WERI-Rb-1 (cell line): Measurements from ENCODE around the gene SLC7A14.

Experiments used
- DNase-seq: peaks from one replicate; pipeline ENCODE4 v3.0.0-alpha.2; 2020
- H3K27ac ChIP-seq: fragments of 250-450 bp; sonication (Bioruptor Pico); 2 replicates; pipeline ENCODE4 v1.5.1; 2020; ENCODE audit warnings: mild to moderate bottlenecking, moderate library complexity
- H3K27me3 ChIP-seq: fragments of 250-450 bp; sonication (Bioruptor Pico); 2 replicates; pipeline ENCODE4 v1.5.1; 2021; ENCODE audit warnings: mild to moderate bottlenecking, low read depth, moderate library complexity; ENCODE audit not compliant: insufficient read depth, severe bottlenecking
- H3K36me3 ChIP-seq: fragments of 250-450 bp; sonication (Bioruptor Pico); 2 replicates; pipeline ENCODE4 v1.5.1; 2020; ENCODE audit warnings: mild to moderate bottlenecking, moderate library complexity
- H3K4me3 ChIP-seq: 2 replicates; pipeline ENCODE4 v1.5.1; 2011; ENCODE audit warnings: low read depth, mild to moderate bottlenecking, control low read depth, low read length
- H3K9me3 ChIP-seq: fragments of 250-450 bp; sonication (Bioruptor Pico); 2 replicates; pipeline ENCODE4 v1.5.1; 2021; ENCODE audit warnings: mild to moderate bottlenecking, moderate library complexity; ENCODE audit not compliant: severe bottlenecking
- CTCF ChIP-seq: IDR thresholded peaks from 2 replicates; pipeline ENCODE4 v1.5.1; 2011; ENCODE audit warnings: low read depth, mild to moderate bottlenecking, control low read depth, inconsistent platforms, low read length

Gene SLC7A14

GRCh38 chr3:170513642-170514041 is 72.2 kb downstream of the SLC7A14 start:
- no peaks in the 10 kb centered on the region for H3K9me3 ChIP-seq
- DNase-seq, result no peak
- H3K27me3 ChIP-seq, result no peaks in the 10 kb centered on the region
- H3K36me3 ChIP-seq, result no peaks in the 10 kb centered on the region
- TF ChIP-seq CTCF, result no peak
- no peak overlapping the region for H3K4me3 ChIP-seq
- no peak overlapping the region for H3K27ac ChIP-seq

- no peak for DNase-seq
Observed at GRCh38 chr3:170511371-170511770, 74.5 kb downstream of the SLC7A14 start.

DNA sequence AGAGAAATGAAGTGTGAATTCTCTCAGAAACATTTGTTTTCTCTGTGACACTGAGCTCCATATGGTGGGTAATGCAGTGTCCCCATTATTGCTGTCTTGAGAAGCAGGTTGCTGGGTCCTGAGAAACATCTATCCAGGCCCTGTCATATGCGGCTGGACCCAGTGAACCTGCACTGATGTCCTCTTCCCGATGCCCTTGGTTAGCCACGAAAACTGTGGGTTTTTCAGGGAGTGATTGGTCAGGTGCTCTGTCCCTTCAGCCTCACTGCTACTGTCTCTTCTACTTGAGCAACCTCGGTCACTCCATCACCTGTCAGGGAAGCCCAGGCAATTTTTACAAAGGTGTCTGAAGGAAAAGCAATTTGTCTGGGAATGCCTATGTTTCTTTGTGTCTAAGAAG is 77.0 kb downstream of the SLC7A14 start:
- H3K27me3 ChIP-seq, result no peaks in the 10 kb centered on the region
- DNase-seq, result no peak
- no peaks in the 10 kb centered on the region for H3K36me3 ChIP-seq
- no peak overlapping the region for H3K4me3 ChIP-seq
- no peak for TF ChIP-seq CTCF
- H3K27ac ChIP-seq, result no peak overlapping the region
- H3K9me3 ChIP-seq, result no peaks in the 10 kb centered on the region

More at GRCh38 chr3:170511371-170511770, 74.5 kb downstream of the SLC7A14 start:
- no peaks in the 10 kb centered on the region for H3K9me3 ChIP-seq
- no peaks in the 10 kb centered on the region for H3K27me3 ChIP-seq
- TF ChIP-seq CTCF, result no peak
- H3K27ac ChIP-seq, result no peak overlapping the region
- H3K36me3 ChIP-seq, result no peaks in the 10 kb centered on the region
- no peak overlapping the region for H3K4me3 ChIP-seq

- no peak overlapping the region for H3K27ac ChIP-seq
- H3K4me3 ChIP-seq, result no peak overlapping the region
- no peaks in the 10 kb centered on the region for H3K27me3 ChIP-seq
- H3K36me3 ChIP-seq, result no peaks in the 10 kb centered on the region
- no peak for TF ChIP-seq CTCF
- DNase-seq, result no peak
- H3K9me3 ChIP-seq, result no peaks in the 10 kb centered on the region
Observed at GRCh38 chr3:170508291-170508690, 77.6 kb downstream of the SLC7A14 start.

DNA sequence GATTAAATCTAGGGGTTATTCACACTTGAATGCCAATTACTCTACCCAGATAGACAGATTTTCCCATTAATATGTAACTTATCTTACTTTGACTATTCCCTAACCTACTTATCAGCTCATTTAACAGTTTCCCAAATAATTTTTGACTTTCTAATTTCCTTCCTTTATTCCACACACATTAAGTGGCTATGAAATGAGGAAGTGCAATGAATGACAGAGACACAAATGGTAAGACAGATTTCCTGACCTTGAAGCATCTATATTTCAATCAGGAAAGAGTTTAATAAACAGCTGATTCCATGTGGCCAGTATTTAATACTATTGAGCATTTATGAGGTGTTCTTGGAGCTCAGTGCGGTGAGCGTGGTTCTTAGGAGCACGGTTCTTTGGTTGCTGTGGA is 78.8 kb downstream of the SLC7A14 start:
- no peaks in the 10 kb centered on the region for H3K9me3 ChIP-seq
- H3K36me3 ChIP-seq, result no peaks in the 10 kb centered on the region
- H3K27ac ChIP-seq, result no peak overlapping the region
- DNase-seq, result no peak
- H3K4me3 ChIP-seq, result no peak overlapping the region
- TF ChIP-seq CTCF, result no peak
- H3K27me3 ChIP-seq, result no peaks in the 10 kb centered on the region

- Histone ChIP-seq H3K9me3 (no peaks in the 10 kb centered on the region), H3K27ac (no peak overlapping the region), H3K4me3 (no peak overlapping the region), H3K36me3 (no peaks in the 10 kb centered on the region), H3K27me3 (no peaks in the 10 kb centered on the region)
- no peak for TF ChIP-seq CTCF
- no peak for DNase-seq
Observed at GRCh38 chr3:170506556-170506955, 79.3 kb downstream of the SLC7A14 start.
